ENCODE results near the gene SRSF5. TPM values are rescaled to one million over a fixed set of nuclear protein-coding genes. Genes with fewer than 3 reads are reported as not detected.

Gene SRSF5
- total and polyA plus RNA-seq, 2 donors (not counting 1 experiment from before 2014, with no cell fraction given) = 701 to 768 TPM

DNA sequence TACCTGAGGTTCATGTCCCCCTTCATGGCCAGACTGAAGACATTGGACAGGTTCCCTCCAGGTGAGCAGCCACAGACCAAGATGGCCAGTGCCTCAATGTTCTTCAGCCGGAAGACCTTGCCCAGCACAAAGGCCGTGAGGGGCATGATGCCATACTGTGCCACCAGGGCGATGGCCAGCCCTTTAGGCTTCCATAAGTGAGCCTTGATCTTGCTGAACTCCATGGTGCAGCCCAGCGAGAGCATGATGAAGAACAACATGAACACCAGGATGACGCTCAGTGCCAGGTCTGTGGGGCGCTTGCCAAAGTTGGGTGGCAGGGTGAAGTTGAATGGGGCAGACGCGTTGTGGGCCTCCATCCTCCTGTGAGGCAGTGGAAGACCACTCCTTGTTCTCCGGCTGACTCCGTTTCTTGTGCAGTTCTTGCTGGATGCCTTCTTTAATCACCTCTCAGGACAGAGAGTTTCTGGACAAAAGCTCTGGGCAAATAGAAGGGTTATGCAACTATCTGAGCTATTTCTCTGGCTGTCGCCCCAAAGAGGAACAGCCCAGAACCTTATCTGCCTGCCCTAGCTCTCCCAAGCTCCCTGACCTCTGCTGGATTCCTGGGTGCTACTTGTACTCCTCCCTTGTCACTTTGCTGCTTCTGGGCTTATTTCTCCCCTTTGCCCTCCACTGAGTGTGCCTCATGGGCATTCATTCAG, 30.0 kb downstream of the SRSF5 start, which contains the start of gene SLC10A1:
TSS of gene SLC10A1 (minus strand) at position 445 of the 704 bp plus-strand sequence. CDS start at position 359, 86 bp downstream.
- H3K4me1 Mint-ChIP-seq = no peaks in the 10 kb centered on the region
- DNase-seq = no peak

More for the DNA sequence above, 30.0 kb downstream of the SRSF5 start, which contains the start of gene SLC10A1:
- no peak within 1 kb of the TSS for H3K27ac ChIP-seq (ENCODE audit: low read length in 2 of 2)
- H3K27me3 ChIP-seq (replicated peaks in 1 of 4; ENCODE audit: control extremely low read depth in 1 of 4, control insufficient read depth in 3 of 4, insufficient read depth in 4 of 4, low read length in 3 of 4) = no peaks in the 10 kb centered on the region
- no peaks in the 10 kb centered on the region for H3K36me3 ChIP-seq (replicated peaks in 1 of 2; ENCODE audit: control extremely low read depth in 1 of 2, control insufficient read depth in 1 of 2, extremely low read depth in 1 of 2, insufficient read depth in 2 of 2, low read length in 1 of 2)
- ChIA-PET POLR2A (no interaction called here), CTCF (no interaction called here)
- H3K4me2 ChIP-seq (replicated peaks; ENCODE audit: low read depth, low read length, poor library complexity, severe bottlenecking) = no peak within 1 kb of the TSS
- H3K27ac Mint-ChIP-seq = no peak within 1 kb of the TSS
- no peak for TF ChIP-seq EZH2 (IDR thresholded peaks at IDR 0.05; ENCODE audit: borderline replicate concordance, insufficient read depth, low read depth, low read length, poor library complexity, severe bottlenecking)
- TF ChIP-seq, protein P1, sequence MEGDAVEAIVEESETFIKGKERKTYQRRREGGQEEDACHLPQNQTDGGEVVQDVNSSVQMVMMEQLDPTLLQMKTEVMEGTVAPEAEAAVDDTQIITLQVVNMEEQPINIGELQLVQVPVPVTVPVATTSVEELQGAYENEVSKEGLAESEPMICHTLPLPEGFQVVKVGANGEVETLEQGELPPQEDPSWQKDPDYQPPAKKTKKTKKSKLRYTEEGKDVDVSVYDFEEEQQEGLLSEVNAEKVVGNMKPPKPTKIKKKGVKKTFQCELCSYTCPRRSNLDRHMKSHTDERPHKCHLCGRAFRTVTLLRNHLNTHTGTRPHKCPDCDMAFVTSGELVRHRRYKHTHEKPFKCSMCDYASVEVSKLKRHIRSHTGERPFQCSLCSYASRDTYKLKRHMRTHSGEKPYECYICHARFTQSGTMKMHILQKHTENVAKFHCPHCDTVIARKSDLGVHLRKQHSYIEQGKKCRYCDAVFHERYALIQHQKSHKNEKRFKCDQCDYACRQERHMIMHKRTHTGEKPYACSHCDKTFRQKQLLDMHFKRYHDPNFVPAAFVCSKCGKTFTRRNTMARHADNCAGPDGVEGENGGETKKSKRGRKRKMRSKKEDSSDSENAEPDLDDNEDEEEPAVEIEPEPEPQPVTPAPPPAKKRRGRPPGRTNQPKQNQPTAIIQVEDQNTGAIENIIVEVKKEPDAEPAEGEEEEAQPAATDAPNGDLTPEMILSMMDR (IDR thresholded peaks at IDR 0.05) = no peak
- no peaks in the 10 kb centered on the region for H3K9me3 ChIP-seq (ENCODE audit: control extremely low read depth in 1 of 3, control insufficient read depth in 2 of 3, insufficient read depth in 1 of 3, low read length in 2 of 3)
- no peak within 1 kb of the TSS for H3K4me3 Mint-ChIP-seq
- H3K9me3 Mint-ChIP-seq (ENCODE audit: insufficient read depth) = no peaks in the 10 kb centered on the region
- peaks cover 19% of the 10 kb centered on the region for H3K27me3 Mint-ChIP-seq
- ATAC-seq (ENCODE audit: low read depth) = no peak
- 90% methylated on average over 11 of the region's 11 CpGs for WGBS (ENCODE audit: insufficient coverage)
- H4K20me1 ChIP-seq (ENCODE audit: control insufficient read depth, insufficient read depth, low read length, poor library complexity, severe bottlenecking) = no peaks in the 10 kb centered on the region
- H3K4me3 ChIP-seq (ENCODE audit: control extremely low read depth in 1 of 5, extremely low read depth in 1 of 5, insufficient read depth in 1 of 5, low read depth in 2 of 5, low read length in 4 of 5) = no peak within 1 kb of the TSS
- no peaks in the 10 kb centered on the region for H3K4me1 ChIP-seq (ENCODE audit: control insufficient read depth in 2 of 2, insufficient read depth in 2 of 2, low read length in 2 of 2)
- no peak within 1 kb of the TSS for H2AFZ ChIP-seq (ENCODE audit: insufficient read depth, low read depth, low read length, poor library complexity, severe bottlenecking)
- H3K9ac ChIP-seq (ENCODE audit: low read length) = no peak within 1 kb of the TSS
- no peaks in the 10 kb centered on the region for H3K79me2 ChIP-seq (ENCODE audit: control insufficient read depth, insufficient read depth, low read length)
- intact Hi-C loops (cut with micrococcal nuclease) = no loop called here
